Fibroblast of upper back skin (primary cell): ENCODE measurements around the gene NKX2-3.

ENCODE experiments used
- DNase-seq: peaks from one replicate; pipeline ENCODE4 v3.0.0-alpha.2; 2013

Gene NKX2-3

GRCh38 chr10:99526861-99527504 lies 5.8 kb upstream of the NKX2-3 start:
- DNase-seq = no peak

GRCh38 chr10:99527526-99528493 lies 4.9 kb upstream of the NKX2-3 start:
- no peak for DNase-seq

- no peak for DNase-seq
Measured at GRCh38 chr10:99528494-99529441, 4.0 kb upstream of the NKX2-3 start.

- DNase-seq = no peak
Measured at GRCh38 chr10:99529591-99530107, 3.1 kb upstream of the NKX2-3 start.

- DNase-seq = no peak
Measured at GRCh38 chr10:99530108-99531025, 2.4 kb upstream of the NKX2-3 start.

GRCh38 chr10:99531026-99531695 lies 1.6 kb upstream of the NKX2-3 start:
- no peak for DNase-seq

- DNase-seq = no peak
Measured at GRCh38 chr10:99531696-99532593, 797 bp upstream of the NKX2-3 start.

- DNase-seq = no peak
Measured at GRCh38 chr10:99533496-99534449, 1.0 kb downstream of the NKX2-3 start.

GRCh38 chr10:99534450-99534938 lies 1.8 kb downstream of the NKX2-3 start:
- DNase-seq = no peak

GRCh38 chr10:99534939-99535763 lies 2.4 kb downstream of the NKX2-3 start:
- no peak for DNase-seq

GRCh38 chr10:99535764-99536337 lies 3.1 kb downstream of the NKX2-3 start:
- DNase-seq = no peak

- no peak for DNase-seq
Measured at GRCh38 chr10:99536338-99537085, 3.8 kb downstream of the NKX2-3 start.

GRCh38 chr10:99537086-99537988 lies 4.6 kb downstream of the NKX2-3 start:
- DNase-seq = no peak

GRCh38 chr10:99537989-99538917 lies 5.5 kb downstream of the NKX2-3 start:
- no peak for DNase-seq
